Activated CD4-positive, alpha-beta memory T cell treated with anti-CD3 and anti-CD28 coated beads, Interleukin-2, amount 10 ng/mL, durations not matched to agents 7 days and 5 days (primary cell): ENCODE data around the gene INMT. TPM values are rescaled to one million over a fixed set of nuclear protein-coding genes. Genes with fewer than 3 reads are reported as not detected.
A peak's percentile ranks its signal among the peaks of the same experiment; 100 is the strongest.

Experiments used
- CTCF ChIA-PET: fragments of 350-600 bp; sonication (Branson Sonifier 250); formaldehyde crosslinking; loops from one replicate; lab custom pipeline; 2021; ENCODE audit warnings: antibody characterized with exemption, inconsistent platforms; lab: Charles Lee
- POLR2A ChIA-PET: fragments of 350-600 bp; sonication (Branson Sonifier 250); formaldehyde crosslinking; loops from one replicate; lab custom pipeline; 2021; ENCODE audit warnings: antibody characterized with exemption; lab: Charles Lee
- DNase-seq: peaks from one replicate; pipeline ENCODE4 v3.0.0-alpha.2; 2020
- H3K27ac Mint-ChIP-seq: one replicate; pipeline ENCODE4 v1.8.0; 2021; ENCODE audit warnings: mild to moderate bottlenecking, mixed read lengths
- H3K27me3 Mint-ChIP-seq: one replicate; pipeline ENCODE4 v1.8.0; 2021; ENCODE audit warnings: mixed read lengths
- H3K36me3 Mint-ChIP-seq: one replicate; pipeline ENCODE4 v1.8.0; 2021; ENCODE audit warnings: low read depth, mixed read lengths
- H3K4me1 Mint-ChIP-seq: one replicate; pipeline ENCODE4 v1.8.0; 2021; ENCODE audit warnings: mixed read lengths
- H3K4me3 Mint-ChIP-seq: one replicate; pipeline ENCODE4 v1.8.0; 2021; ENCODE audit warnings: mild to moderate bottlenecking, mixed read lengths
- H3K9me3 Mint-ChIP-seq: one replicate; pipeline ENCODE4 v1.8.0; 2021; ENCODE audit warnings: mixed read lengths
- total RNA-seq, 2 experiments: library from RNA; stranded (reverse); gene quantifications; one replicate each; pipeline ENCODE4 v1.2.3, GENCODE V29; 2021

The INMT gene
- total RNA-seq, 2 experiments from 2014 or later: 0.40 to 1.0 TPM

- DNase-seq: no peak
- Mint-ChIP-seq H3K27ac (no peak overlapping the region), H3K4me3 (no peak overlapping the region), H3K36me3 (no peaks in the 10 kb centered on the region), H3K4me1 (no peaks in the 10 kb centered on the region), H3K9me3 (no peaks in the 10 kb centered on the region), H3K27me3 (no peaks in the 10 kb centered on the region)
- ChIA-PET POLR2A (no interaction called here), CTCF (no interaction called here)
Measured at GRCh38 chr7:30779574-30779973, 27.6 kb downstream of the INMT start.

GRCh38 chr7:30780941-30781340 lies 29.0 kb downstream of the INMT start:
- Mint-ChIP-seq H3K9me3 (no peaks in the 10 kb centered on the region), H3K27ac (no peak overlapping the region), H3K27me3 (no peaks in the 10 kb centered on the region), H3K4me1 (no peaks in the 10 kb centered on the region), H3K4me3 (no peak overlapping the region), H3K36me3 (no peaks in the 10 kb centered on the region)
- CTCF ChIA-PET: no interaction called here
- POLR2A ChIA-PET: no interaction called here
- DNase-seq: no peak

GRCh38 chr7:30782690-30783089 lies 30.8 kb downstream of the INMT start:
- H3K4me3 Mint-ChIP-seq: no peak overlapping the region
- ChIA-PET POLR2A (no interaction called here), CTCF (no interaction called here)
- H3K9me3 Mint-ChIP-seq: no peaks in the 10 kb centered on the region
- H3K27ac Mint-ChIP-seq: no peak overlapping the region
- H3K36me3 Mint-ChIP-seq: no peaks in the 10 kb centered on the region
- no peaks in the 10 kb centered on the region for H3K27me3 Mint-ChIP-seq
- DNase-seq: no peak
- H3K4me1 Mint-ChIP-seq: no peaks in the 10 kb centered on the region

GRCh38 chr7:30785786-30786185 lies 33.9 kb downstream of the INMT start:
- Mint-ChIP-seq H3K4me3 (no peak overlapping the region), H3K36me3 (no peaks in the 10 kb centered on the region), H3K4me1 (no peaks in the 10 kb centered on the region), H3K27ac (no peak overlapping the region), H3K27me3 (no peaks in the 10 kb centered on the region), H3K9me3 (no peaks in the 10 kb centered on the region)
- no peak for DNase-seq
- POLR2A ChIA-PET: no interaction called here
- CTCF ChIA-PET: no interaction called here

- no peaks in the 10 kb centered on the region for H3K36me3 Mint-ChIP-seq
- no peak for DNase-seq
- no peaks in the 10 kb centered on the region for H3K27me3 Mint-ChIP-seq
- POLR2A ChIA-PET: no interaction called here
- no peaks in the 10 kb centered on the region for H3K4me1 Mint-ChIP-seq
- H3K27ac Mint-ChIP-seq: no peak overlapping the region
- no peak overlapping the region for H3K4me3 Mint-ChIP-seq
- no peaks in the 10 kb centered on the region for H3K9me3 Mint-ChIP-seq
- CTCF ChIA-PET: no interaction called here
Measured at GRCh38 chr7:30787486-30787885, 35.6 kb downstream of the INMT start.

GRCh38 chr7:30788640-30789333 lies 36.9 kb downstream of the INMT start:
- Mint-ChIP-seq H3K27ac (no peak overlapping the region), H3K9me3 (no peaks in the 10 kb centered on the region), H3K36me3 (no peaks in the 10 kb centered on the region), H3K27me3 (no peaks in the 10 kb centered on the region), H3K4me3 (no peak overlapping the region), H3K4me1 (no peaks in the 10 kb centered on the region)
- CTCF ChIA-PET: no interaction called here
- no peak for DNase-seq
- POLR2A ChIA-PET: no interaction called here

GRCh38 chr7:30789334-30789711 lies 37.4 kb downstream of the INMT start:
- H3K4me3 Mint-ChIP-seq: no peak overlapping the region
- H3K27ac Mint-ChIP-seq: no peak overlapping the region
- no peaks in the 10 kb centered on the region for H3K36me3 Mint-ChIP-seq
- CTCF ChIA-PET: no interaction called here
- H3K4me1 Mint-ChIP-seq: no peaks in the 10 kb centered on the region
- no peaks in the 10 kb centered on the region for H3K27me3 Mint-ChIP-seq
- no peaks in the 10 kb centered on the region for H3K9me3 Mint-ChIP-seq
- no peak for DNase-seq
- POLR2A ChIA-PET: no interaction called here

GRCh38 chr7:30790356-30790755 lies 38.4 kb downstream of the INMT start:
- POLR2A ChIA-PET: no interaction called here
- Mint-ChIP-seq H3K9me3 (no peaks in the 10 kb centered on the region), H3K27me3 (no peaks in the 10 kb centered on the region), H3K4me3 (no peak overlapping the region), H3K27ac (no peak overlapping the region), H3K36me3 (no peaks in the 10 kb centered on the region), H3K4me1 (peaks cover under 1% of the 10 kb centered on the region)
- CTCF ChIA-PET: no interaction called here
- no peak for DNase-seq

GRCh38 chr7:30791114-30791513 lies 39.2 kb downstream of the INMT start:
- no peaks in the 10 kb centered on the region for H3K36me3 Mint-ChIP-seq
- no peak overlapping the region for H3K27ac Mint-ChIP-seq
- no peaks in the 10 kb centered on the region for H3K9me3 Mint-ChIP-seq
- no peaks in the 10 kb centered on the region for H3K27me3 Mint-ChIP-seq
- H3K4me1 Mint-ChIP-seq: peaks cover 7% of the 10 kb centered on the region
- no peak overlapping the region for H3K4me3 Mint-ChIP-seq
- ChIA-PET POLR2A (no interaction called here), CTCF (interaction anchor here (0.8 kb wide), 1 partner anchor 11 kb away, joined by 3 read pairs; no protein-coding TSS in a partner anchor)
- no peak for DNase-seq

GRCh38 chr7:30795161-30795948 lies 43.4 kb downstream of the INMT start:
- ChIA-PET CTCF (no interaction called here), POLR2A (no interaction called here)
- no peaks in the 10 kb centered on the region for H3K27me3 Mint-ChIP-seq
- H3K9me3 Mint-ChIP-seq: no peaks in the 10 kb centered on the region
- H3K4me3 Mint-ChIP-seq: no peak overlapping the region
- no peaks in the 10 kb centered on the region for H3K36me3 Mint-ChIP-seq
- H3K27ac Mint-ChIP-seq: no peak overlapping the region
- DNase-seq: no peak
- peaks cover 20% of the 10 kb centered on the region for H3K4me1 Mint-ChIP-seq

- ChIA-PET CTCF (interaction anchor here (0.6 to 0.9 kb wide), 2 partner anchors 14 to 186 kb away, joined by 3 to 4 read pairs; no protein-coding TSS in a partner anchor), POLR2A (no interaction called here)
- Mint-ChIP-seq H3K36me3 (no peaks in the 10 kb centered on the region), H3K9me3 (no peaks in the 10 kb centered on the region), H3K4me3 (no peak overlapping the region), H3K4me1 (peaks cover 27% of the 10 kb centered on the region), H3K27me3 (no peaks in the 10 kb centered on the region), H3K27ac (peak overlapping the region; percentile 49)
- DNase-seq: no peak
Measured at GRCh38 chr7:30796105-30796869, 44.4 kb downstream of the INMT start.

GRCh38 chr7:30797176-30798040 lies 45.5 kb downstream of the INMT start:
- POLR2A ChIA-PET: no interaction called here
- no peak for DNase-seq
- CTCF ChIA-PET: no interaction called here
- no peak overlapping the region for H3K27ac Mint-ChIP-seq
- peaks cover 27% of the 10 kb centered on the region for H3K4me1 Mint-ChIP-seq
- H3K4me3 Mint-ChIP-seq: no peak overlapping the region
- H3K36me3 Mint-ChIP-seq: no peaks in the 10 kb centered on the region
- no peaks in the 10 kb centered on the region for H3K9me3 Mint-ChIP-seq
- H3K27me3 Mint-ChIP-seq: no peaks in the 10 kb centered on the region
